Epithelial cell of esophagus (primary cell): ENCODE results near the gene INTS2.
"Not testable (repeated sequence)": the region's sequence is repeated elsewhere in the genome, so short reads cannot be mapped to it uniquely, and the experiment has no call there.

Source experiments
- DNase-seq: peaks from one replicate; pipeline ENCODE4 v3.0.0; 2010; ENCODE audit warnings: low read depth
- H3K4me3 ChIP-seq: 2 replicates; pipeline ENCODE4 v1.5.1; 2011; ENCODE audit warnings: mild to moderate bottlenecking, low read length, control low read depth
- CTCF ChIP-seq: IDR thresholded peaks from 2 replicates; pipeline ENCODE4 v1.5.1; 2011; ENCODE audit warnings: low read depth, mild to moderate bottlenecking, low read length, control low read depth, inconsistent platforms; ENCODE audit not compliant: insufficient read depth; ENCODE audit errors: missing control alignments

INTS2 gene

GRCh38 chr17:61832463-61832862 is 95.3 kb downstream of the INTS2 start:
- DNase-seq: no peak
- no peak for TF ChIP-seq CTCF
- H3K4me3 ChIP-seq: no peak overlapping the region

- no peak for DNase-seq
- H3K4me3 ChIP-seq: no peak overlapping the region
- no peak for TF ChIP-seq CTCF
Observed at GRCh38 chr17:61831099-61831498, 96.7 kb downstream of the INTS2 start.

- no peak for DNase-seq
- H3K4me3 ChIP-seq: no peak overlapping the region
- no peak for TF ChIP-seq CTCF
Observed at GRCh38 chr17:61828694-61829093, 99.1 kb downstream of the INTS2 start.

GRCh38 chr17:61827649-61828395 is 100.0 kb downstream of the INTS2 start:
- DNase-seq: no peak
- no peak overlapping the region for H3K4me3 ChIP-seq
- TF ChIP-seq CTCF: no peak

GRCh38 chr17:61826866-61827265 is 100.9 kb downstream of the INTS2 start:
- not testable (repeated sequence) for H3K4me3 ChIP-seq, DNase-seq

GRCh38 chr17:61826198-61826597 is 101.6 kb downstream of the INTS2 start:
- not testable (repeated sequence) for DNase-seq, H3K4me3 ChIP-seq

GRCh38 chr17:61825448-61826137 is 102.2 kb downstream of the INTS2 start:
- no peak overlapping the region for H3K4me3 ChIP-seq
- DNase-seq: no peak
- TF ChIP-seq CTCF: no peak
